Measurements from ENCODE around the gene ZBTB24. TPM values are rescaled to one million over a fixed set of nuclear protein-coding genes. Genes with fewer than 3 reads are reported as not detected.

ZBTB24 gene
- polyA plus RNA-seq, 3 donors, result 3.1 to 4.7 (median 3.4) TPM

GRCh38 chr6:109506314-109506713, 23.3 kb upstream of the ZBTB24 start:
- DNase-seq, result no peak

GRCh38 chr6:109503327-109504224, 20.6 kb upstream of the ZBTB24 start:
- no peak overlapping the region for H3K4me3 ChIP-seq (replicated peaks in 1 of 3; ENCODE audit: low read depth in 2 of 3, low read length in 3 of 3)
- no peak overlapping the region for H3K9ac ChIP-seq (ENCODE audit: insufficient read depth, low read length, poor library complexity, severe bottlenecking)
- H2AFZ ChIP-seq (ENCODE audit: insufficient read depth, low read depth, low read length, poor library complexity, severe bottlenecking), result no peak overlapping the region
- intact Hi-C loops (cut with micrococcal nuclease), result no loop called here
- no peaks in the 10 kb centered on the region for H3K9me3 ChIP-seq (replicated peaks in 1 of 2; ENCODE audit: control insufficient read depth in 1 of 2, insufficient read depth in 1 of 2, low read length in 2 of 2)
- no peaks in the 10 kb centered on the region for H3K4me1 Mint-ChIP-seq
- no peaks in the 10 kb centered on the region for H3K79me2 ChIP-seq (ENCODE audit: insufficient read depth, low read length)
- no peak for TF ChIP-seq CTCF (IDR thresholded peaks at IDR 0.05)
- no peak overlapping the region for H3K27ac Mint-ChIP-seq
- H4K20me1 ChIP-seq (ENCODE audit: insufficient read depth, low read length), result no peaks in the 10 kb centered on the region
- H3K36me3 ChIP-seq (replicated peaks in 1 of 2; ENCODE audit: control insufficient read depth in 1 of 2, insufficient read depth in 2 of 2, low read length in 2 of 2), result no peaks in the 10 kb centered on the region
- no peaks in the 10 kb centered on the region for H3K36me3 Mint-ChIP-seq
- H3K27ac ChIP-seq (ENCODE audit: low read depth in 1 of 2, low read length in 2 of 2), result no peak overlapping the region
- no peak overlapping the region for H3K4me3 Mint-ChIP-seq
- no peaks in the 10 kb centered on the region for H3K27me3 Mint-ChIP-seq (ENCODE audit: low read depth in 3 of 3)
- no peaks in the 10 kb centered on the region for H3K27me3 ChIP-seq (ENCODE audit: control insufficient read depth in 2 of 2, insufficient read depth in 2 of 2, low read length in 2 of 2)
- H3K9me3 Mint-ChIP-seq, result peaks cover 0 to 2% (median 0%) of the 10 kb centered on the region in 7 donors
- WGBS (ENCODE audit: insufficient coverage), result 39% methylated on average over 2 of the region's 10 CpGs
- no peaks in the 10 kb centered on the region for H3K4me1 ChIP-seq (ENCODE audit: control insufficient read depth in 1 of 2, insufficient read depth in 2 of 2, low read length in 2 of 2)
- no peak for DNase-seq
- no peak overlapping the region for H3K4me2 ChIP-seq (replicated peaks; ENCODE audit: extremely low read depth, low read length, poor library complexity, severe bottlenecking)

More at GRCh38 chr6:109506314-109506713, 23.3 kb upstream of the ZBTB24 start:
- Histone ChIP-seq H3K4me1 (ENCODE audit: control insufficient read depth in 1 of 2, insufficient read depth in 2 of 2, low read length in 2 of 2) (no peaks in the 10 kb centered on the region), H3K27ac (ENCODE audit: low read depth in 1 of 2, low read length in 2 of 2) (no peak overlapping the region), H3K79me2 (ENCODE audit: insufficient read depth, low read length) (no peaks in the 10 kb centered on the region), H3K36me3 (replicated peaks in 1 of 2; ENCODE audit: control insufficient read depth in 1 of 2, insufficient read depth in 2 of 2, low read length in 2 of 2) (no peaks in the 10 kb centered on the region), H3K9ac (ENCODE audit: insufficient read depth, low read length, poor library complexity, severe bottlenecking) (no peak overlapping the region), H3K27me3 (ENCODE audit: control insufficient read depth in 2 of 2, insufficient read depth in 2 of 2, low read length in 2 of 2) (no peaks in the 10 kb centered on the region), H3K9me3 (replicated peaks in 1 of 2; ENCODE audit: control insufficient read depth in 1 of 2, insufficient read depth in 1 of 2, low read length in 2 of 2) (peaks cover 0 to 13% of the 10 kb centered on the region in 2 donors), H3K4me3 (replicated peaks in 1 of 3; ENCODE audit: low read depth in 2 of 3, low read length in 3 of 3) (no peak overlapping the region), H2AFZ (ENCODE audit: insufficient read depth, low read depth, low read length, poor library complexity, severe bottlenecking) (no peak overlapping the region), H4K20me1 (ENCODE audit: insufficient read depth, low read length) (no peaks in the 10 kb centered on the region), H3K4me2 (replicated peaks; ENCODE audit: extremely low read depth, low read length, poor library complexity, severe bottlenecking) (no peak overlapping the region)
- H3K4me1 Mint-ChIP-seq, result no peaks in the 10 kb centered on the region
- no peak overlapping the region for H3K4me3 Mint-ChIP-seq
- H3K27ac Mint-ChIP-seq, result no peak overlapping the region
- WGBS (ENCODE audit: insufficient coverage), result no CpG with 5 or more reads among the region's 2 CpGs
- no peaks in the 10 kb centered on the region for H3K27me3 Mint-ChIP-seq (ENCODE audit: low read depth in 3 of 3)
- intact Hi-C loops (cut with micrococcal nuclease), result no loop called here
- peaks cover 0 to 8% (median 5%) of the 10 kb centered on the region in 7 donors for H3K9me3 Mint-ChIP-seq
- no peaks in the 10 kb centered on the region for H3K36me3 Mint-ChIP-seq
- no peak for TF ChIP-seq CTCF (IDR thresholded peaks at IDR 0.05)
